OCI-LY7 (cell line): ENCODE measurements around the gene MAPRE2.

Experiments
- CTCF ChIP-seq: fragments of 200-600 bp; sonication (generic); conservative IDR thresholded peaks from 2 replicates; pipeline ENCODE4 v1.5.1; 2014; ENCODE audit warnings: mild to moderate bottlenecking, antibody characterized with exemption, low read length, moderate library complexity, mixed read lengths
- EZH2phosphoT487 ChIP-seq: fragments of 200-600 bp; sonication (generic); IDR thresholded peaks from 2 replicates; pipeline ENCODE4 v1.6.1; 2018; ENCODE audit warnings: low read depth, borderline replicate concordance, mild to moderate bottlenecking, mixed run types, antibody characterized with exemption, low read length, moderate library complexity, mixed read lengths

- TF ChIP-seq CTCF (no peak), EZH2phosphoT487 (no peak)
Observed at GRCh38 chr18:35172451-35173035, 131.3 kb downstream of the MAPRE2 start.
